PFSK-1 (cell line): Measurements from ENCODE around the gene TMEM59L.

Source experiments
- POLR2AphosphoS5 ChIP-seq: IDR thresholded peaks from 2 replicates; pipeline ENCODE4 v1.6.1; 2012; ENCODE audit warnings: low read depth, mild to moderate bottlenecking, control low read depth, low read length, moderate library complexity
- REST ChIP-seq, 2 experiments: IDR thresholded peaks; 2 replicates each; pipeline versions ENCODE4 v1.6.1 to v1.8.0; 2011 to 2012; ENCODE audit warnings: low read depth in 2 of 2, low read length in 2 of 2, control low read depth in 1 of 2, inconsistent platforms in 1 of 2, mild to moderate bottlenecking in 1 of 2, moderate library complexity in 1 of 2; ENCODE audit not compliant: insufficient read depth in 1 of 2

GRCh38 chr19:18644196-18645034, 31.7 kb downstream of the TMEM59L start:
- TF ChIP-seq POLR2AphosphoS5 (no peak), REST (IDR thresholded peaks at IDR 0.05; ENCODE audit: insufficient read depth in 1 of 2, low read depth in 2 of 2, low read length in 2 of 2) (no peak)
